ENCODE results near the gene PRIM1.

PRIM1 gene

DNA sequence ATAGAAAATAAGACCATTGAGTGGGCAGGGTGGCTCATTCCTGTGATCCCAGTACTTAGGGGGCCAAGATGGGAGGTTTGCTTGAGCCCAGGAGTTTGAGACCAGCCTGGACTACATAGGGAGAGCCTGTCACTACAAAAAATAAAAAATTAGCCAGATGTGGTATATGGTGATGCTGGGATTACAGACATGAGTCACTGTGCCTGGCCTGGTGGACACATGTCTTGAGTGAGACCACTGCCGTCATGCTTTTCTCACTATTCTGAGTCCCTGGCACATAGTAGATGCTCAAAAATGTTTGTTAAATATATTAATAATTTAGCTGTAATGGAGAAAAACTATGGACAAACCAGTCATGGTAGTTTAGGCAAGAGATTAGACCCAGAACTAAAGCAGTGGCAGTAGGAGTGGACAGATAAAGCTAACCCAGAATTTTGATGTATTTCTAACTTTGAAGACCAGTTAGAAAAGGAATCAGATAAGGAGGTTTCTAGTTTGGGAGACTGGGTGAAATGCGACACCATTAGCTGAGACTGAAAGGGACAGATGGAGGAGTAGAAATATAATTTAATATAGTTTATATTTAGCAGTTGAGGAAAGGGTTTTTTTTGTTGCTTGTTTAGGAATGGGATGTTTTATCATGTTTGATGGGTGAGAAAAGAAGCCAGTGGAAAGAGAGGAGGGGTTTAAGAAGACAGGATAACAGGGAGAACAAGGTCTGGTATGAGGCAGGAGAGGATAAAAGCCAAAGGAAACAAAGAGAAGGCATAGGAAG is 56.6 kb downstream of the PRIM1 start:
- no peaks in the 10 kb centered on the region for H3K79me2 ChIP-seq (ENCODE audit: control insufficient read depth, insufficient read depth, low read length, poor library complexity)
- WGBS (ENCODE audit: extremely low coverage, insufficient coverage, insufficient read length): no CpG with 5 or more reads among the region's 2 CpGs
- no peak overlapping the region for H3K27ac ChIP-seq (ENCODE audit: low read depth, low read length)

DNA sequence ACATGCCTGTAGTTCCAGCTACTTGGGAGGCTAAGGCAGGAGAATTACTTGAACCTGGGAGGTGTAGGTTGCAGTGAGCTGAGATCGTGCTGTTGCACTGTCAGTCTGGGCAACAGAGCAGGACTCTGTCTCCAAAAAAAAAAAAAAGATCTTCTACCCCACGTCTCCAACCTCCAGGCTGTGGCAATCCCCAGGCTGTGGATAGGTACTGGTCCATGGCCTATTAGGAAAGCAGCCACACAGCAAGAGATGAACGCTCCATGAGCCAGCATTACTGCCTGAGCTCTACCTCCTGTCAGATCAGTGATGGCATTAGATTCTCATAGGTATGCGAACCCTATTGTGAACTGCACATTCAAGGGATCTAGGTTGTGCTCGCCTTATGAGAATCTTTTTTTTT is 58.0 kb downstream of the PRIM1 start:
- Histone ChIP-seq H3K27me3 (ENCODE audit: insufficient read depth, low read length) (no peaks in the 10 kb centered on the region), H4K8ac (ENCODE audit: low read depth, low read length) (no peak overlapping the region), H3K4me1 (ENCODE audit: control insufficient read depth in 1 of 2, insufficient read depth in 2 of 2, low read length in 2 of 2) (no peaks in the 10 kb centered on the region), H3K79me1 (ENCODE audit: low read length) (no peaks in the 10 kb centered on the region), H3K4ac (ENCODE audit: low read depth, low read length) (no peak overlapping the region), H2AFZ (ENCODE audit: insufficient read depth, low read length, poor library complexity) (no peak overlapping the region), H3K18ac (ENCODE audit: low read length) (no peak overlapping the region), H3K14ac (ENCODE audit: low read length) (no peak overlapping the region), H2BK120ac (ENCODE audit: insufficient read depth, low read length, poor library complexity) (no peak overlapping the region), H3K27ac (ENCODE audit: low read depth, low read length) (no peak overlapping the region), H2BK5ac (ENCODE audit: low read depth, low read length, poor library complexity) (no peak overlapping the region), H3K9ac (ENCODE audit: low read length) (no peak overlapping the region), H3K79me2 (ENCODE audit: control insufficient read depth, insufficient read depth, low read length, poor library complexity) (no peaks in the 10 kb centered on the region), H2BK12ac (ENCODE audit: low read length) (no peak overlapping the region), H3K9me3 (ENCODE audit: insufficient read depth, low read depth, low read length) (no peaks in the 10 kb centered on the region), H4K12ac (ENCODE audit: low read depth, low read length) (no peak overlapping the region), H3K23ac (ENCODE audit: low read length) (no peak overlapping the region), H3K4me2 (ENCODE audit: low read length) (no peak overlapping the region), H3K4me3 (ENCODE audit: low read depth, low read length) (no peak overlapping the region), H2AK5ac (ENCODE audit: low read length) (no peak overlapping the region), H4K91ac (ENCODE audit: low read depth, low read length) (no peak overlapping the region), H3K36me3 (ENCODE audit: control insufficient read depth in 1 of 2, insufficient read depth in 2 of 2, low read length in 2 of 2) (no peaks in the 10 kb centered on the region)
- DNase-seq: no peak
- no CpG with 5 or more reads among the region's 5 CpGs for WGBS (ENCODE audit: extremely low coverage, insufficient coverage, insufficient read length)

More for the DNA sequence above, 56.6 kb downstream of the PRIM1 start:
- Histone ChIP-seq H3K4me2 (ENCODE audit: low read length) (no peak overlapping the region), H3K79me1 (ENCODE audit: low read length) (no peaks in the 10 kb centered on the region), H3K4me3 (ENCODE audit: low read depth, low read length) (no peak overlapping the region), H4K12ac (ENCODE audit: low read depth, low read length) (no peak overlapping the region), H3K9me3 (ENCODE audit: insufficient read depth, low read depth, low read length) (no peaks in the 10 kb centered on the region), H3K23ac (ENCODE audit: low read length) (no peak overlapping the region), H2BK12ac (ENCODE audit: low read length) (no peak overlapping the region), H2AK5ac (ENCODE audit: low read length) (no peak overlapping the region), H2BK5ac (ENCODE audit: low read depth, low read length, poor library complexity) (no peak overlapping the region), H3K4ac (ENCODE audit: low read depth, low read length) (no peak overlapping the region), H2AFZ (ENCODE audit: insufficient read depth, low read length, poor library complexity) (no peak overlapping the region), H2BK120ac (ENCODE audit: insufficient read depth, low read length, poor library complexity) (no peak overlapping the region), H4K8ac (ENCODE audit: low read depth, low read length) (no peak overlapping the region), H3K27me3 (ENCODE audit: insufficient read depth, low read length) (no peaks in the 10 kb centered on the region), H3K18ac (ENCODE audit: low read length) (no peak overlapping the region), H3K14ac (ENCODE audit: low read length) (no peak overlapping the region), H3K36me3 (ENCODE audit: control insufficient read depth in 1 of 2, insufficient read depth in 2 of 2, low read length in 2 of 2) (no peaks in the 10 kb centered on the region), H3K4me1 (ENCODE audit: control insufficient read depth in 1 of 2, insufficient read depth in 2 of 2, low read length in 2 of 2) (no peaks in the 10 kb centered on the region), H3K9ac (ENCODE audit: low read length) (no peak overlapping the region), H4K91ac (ENCODE audit: low read depth, low read length) (no peak overlapping the region)
- no peak for DNase-seq

DNA sequence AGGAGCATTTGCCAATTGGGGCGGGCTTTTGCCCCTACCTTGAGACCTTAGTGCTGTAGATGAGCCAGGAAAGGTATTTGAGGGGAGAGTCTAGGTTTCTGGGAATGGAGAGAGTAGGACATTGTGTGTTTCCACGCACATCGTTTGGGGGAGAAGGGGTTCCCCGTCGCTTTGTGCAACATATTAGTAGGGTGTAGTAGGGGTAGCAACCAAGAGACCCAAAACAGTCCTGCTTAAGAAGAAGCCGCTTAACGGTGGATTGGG is 63.3 kb downstream of the PRIM1 start:
- peaks cover 0 to 2% of the 10 kb centered on the region in 2 experiments for H3K4me1 ChIP-seq (ENCODE audit: control insufficient read depth in 1 of 2, insufficient read depth in 2 of 2, low read length in 2 of 2)
- H2BK120ac ChIP-seq (ENCODE audit: insufficient read depth, low read length, poor library complexity): peak overlapping the region; percentile 54
- no peak overlapping the region for H3K4ac ChIP-seq (ENCODE audit: low read depth, low read length)
- peak overlapping the region; percentile 2 for H3K18ac ChIP-seq (ENCODE audit: low read length)
- peak overlapping the region; percentile 96 for H3K27ac ChIP-seq (ENCODE audit: low read depth, low read length)
- peak overlapping the region; percentile 79 for H3K9ac ChIP-seq (ENCODE audit: low read length)
- H3K36me3 ChIP-seq (ENCODE audit: control insufficient read depth in 1 of 2, insufficient read depth in 2 of 2, low read length in 2 of 2): peaks cover 0 to 2% of the 10 kb centered on the region in 2 experiments
- H2AFZ ChIP-seq (ENCODE audit: insufficient read depth, low read length, poor library complexity): peak overlapping the region; percentile 48
- H3K9me3 ChIP-seq (ENCODE audit: insufficient read depth, low read depth, low read length): no peaks in the 10 kb centered on the region
- H4K91ac ChIP-seq (ENCODE audit: low read depth, low read length): peak overlapping the region; percentile 13
- H4K8ac ChIP-seq (ENCODE audit: low read depth, low read length): peak overlapping the region; percentile 79
- peak overlapping the region; percentile 63 for H3K4me3 ChIP-seq (ENCODE audit: low read depth, low read length)
- H4K12ac ChIP-seq (ENCODE audit: low read depth, low read length): peak overlapping the region; percentile 69
- no CpG with 5 or more reads among the region's 7 CpGs for WGBS (ENCODE audit: extremely low coverage, insufficient coverage, insufficient read length)
- no peaks in the 10 kb centered on the region for H3K27me3 ChIP-seq (ENCODE audit: insufficient read depth, low read length)
- peaks cover 20% of the 10 kb centered on the region for H3K79me2 ChIP-seq (ENCODE audit: control insufficient read depth, insufficient read depth, low read length, poor library complexity)
- H3K14ac ChIP-seq (ENCODE audit: low read length): peak overlapping the region; percentile 3
- no peak overlapping the region for H2AK5ac ChIP-seq (ENCODE audit: low read length)
- H3K79me1 ChIP-seq (ENCODE audit: low read length): peaks cover 16% of the 10 kb centered on the region
- H2BK12ac ChIP-seq (ENCODE audit: low read length): no peak overlapping the region
- no peak overlapping the region for H3K23ac ChIP-seq (ENCODE audit: low read length)
- H3K4me2 ChIP-seq (ENCODE audit: low read length): peak overlapping the region; percentile 91
- H2BK5ac ChIP-seq (ENCODE audit: low read depth, low read length, poor library complexity): peak overlapping the region; percentile 87
- no peak for DNase-seq

GRCh38 chr12:56688129-56688845 is 63.8 kb downstream of the PRIM1 start, which contains the start of gene PTGES3:
TSS of gene PTGES3 (minus strand) at chr12:56688284. CDS start at chr12:56687999, 285 bp downstream.
- H4K12ac ChIP-seq (ENCODE audit: low read depth, low read length): peak within 1 kb of the TSS; percentile 69
- peaks cover 22% of the 10 kb centered on the region for H3K79me2 ChIP-seq (ENCODE audit: control insufficient read depth, insufficient read depth, low read length, poor library complexity)
- DNase-seq: peak; percentile 98 to 99
- no peak within 1 kb of the TSS for H2BK12ac ChIP-seq (ENCODE audit: low read length)
- peak within 1 kb of the TSS; percentile 90 for H4K91ac ChIP-seq (ENCODE audit: low read depth, low read length)
- H3K23ac ChIP-seq (ENCODE audit: low read length): no peak within 1 kb of the TSS
- H3K27ac ChIP-seq (ENCODE audit: low read depth, low read length): peak within 1 kb of the TSS; percentile 98
- peak within 1 kb of the TSS; percentile 73 for H2AK5ac ChIP-seq (ENCODE audit: low read length)
- H3K9ac ChIP-seq (ENCODE audit: low read length): peak within 1 kb of the TSS; percentile 97
- peak within 1 kb of the TSS; percentile 87 for H2BK5ac ChIP-seq (ENCODE audit: low read depth, low read length, poor library complexity)
- H2AFZ ChIP-seq (ENCODE audit: insufficient read depth, low read length, poor library complexity): peak within 1 kb of the TSS; percentile 64
- H3K4me2 ChIP-seq (ENCODE audit: low read length): peak within 1 kb of the TSS; percentile 91
- H3K18ac ChIP-seq (ENCODE audit: low read length): peak within 1 kb of the TSS; percentile 87
- H3K27me3 ChIP-seq (ENCODE audit: insufficient read depth, low read length): no peaks in the 10 kb centered on the region
- H3K4ac ChIP-seq (ENCODE audit: low read depth, low read length): peak within 1 kb of the TSS; percentile 91
- peaks cover 0 to 2% of the 10 kb centered on the region in 2 experiments for H3K36me3 ChIP-seq (ENCODE audit: control insufficient read depth in 1 of 2, insufficient read depth in 2 of 2, low read length in 2 of 2)
- peak within 1 kb of the TSS; percentile 77 for H2BK120ac ChIP-seq (ENCODE audit: insufficient read depth, low read length, poor library complexity)
- peak within 1 kb of the TSS; percentile 95 for H3K14ac ChIP-seq (ENCODE audit: low read length)
- H3K79me1 ChIP-seq (ENCODE audit: low read length): peaks cover 16% of the 10 kb centered on the region
- no CpG with 5 or more reads among the region's 64 CpGs for WGBS (ENCODE audit: extremely low coverage, insufficient coverage, insufficient read length)
- H3K4me3 ChIP-seq (ENCODE audit: low read depth, low read length): peak within 1 kb of the TSS; percentile 82
- H3K9me3 ChIP-seq (ENCODE audit: insufficient read depth, low read depth, low read length): no peaks in the 10 kb centered on the region
- peaks cover 0 to 2% of the 10 kb centered on the region in 2 experiments for H3K4me1 ChIP-seq (ENCODE audit: control insufficient read depth in 1 of 2, insufficient read depth in 2 of 2, low read length in 2 of 2)
- peak within 1 kb of the TSS; percentile 79 for H4K8ac ChIP-seq (ENCODE audit: low read depth, low read length)
